ENCODE data around the gene PARP16. TPM values are rescaled to one million over a fixed set of nuclear protein-coding genes. Genes with fewer than 3 reads are reported as not detected.
A peak's percentile ranks its signal among the peaks of the same experiment; 100 is the strongest.

PARP16 gene
- total and polyA plus RNA-seq, 9 of the 15 experiments (the other 6 are each of a cell fraction or from before 2014, with no cell fraction given), result 3.0 to 9.9 (median 5.8) TPM

GRCh38 chr15:65318870-65319356 lies 32.2 kb upstream of the PARP16 start (continued):
- TF ChIP-seq STAG1 (CRISPR knock-in tag; IDR thresholded peaks at IDR 0.05; ENCODE audit: borderline replicate concordance) (peak; percentile 87), SREBF1 (IDR thresholded peaks at IDR 0.05; ENCODE audit: borderline replicate concordance, low read depth, low read length) (no peak), TAF1 (IDR thresholded peaks at IDR 0.05; ENCODE audit: control insufficient read depth, extremely low read depth, insufficient read depth, low read length, severe bottlenecking) (no peak), E2F5 (CRISPR knock-in tag; IDR thresholded peaks at IDR 0.05) (no peak), TBP (optimal IDR thresholded peaks at IDR 0.05; ENCODE audit: low read depth, low read length) (no peak), MYNN (IDR thresholded peaks at IDR 0.05) (no peak), MYNN (CRISPR knock-in tag; IDR thresholded peaks at IDR 0.05) (no peak), EWSR1 (IDR thresholded peaks at IDR 0.05; ENCODE audit: borderline replicate concordance, low read depth, partially characterized antibody) (no peak), CEBPZ (IDR thresholded peaks at IDR 0.05; ENCODE audit: borderline replicate concordance, low read depth, low read length) (no peak), RB1 (IDR thresholded peaks at IDR 0.05; ENCODE audit: low read depth) (peak; percentile 66; the same call in 1 of the 2 replicates), ZNF644 (tag; IDR thresholded peaks at IDR 0.05; ENCODE audit: low read depth) (no peak), HDAC2 (IDR thresholded peaks at IDR 0.05) (no peak), NFIX (CRISPR knock-in tag; IDR thresholded peaks at IDR 0.05; ENCODE audit: low read depth) (no peak), TEAD2 (tag; IDR thresholded peaks at IDR 0.05) (no peak), HDGF (IDR thresholded peaks at IDR 0.05) (peak; percentile 42; the same call in 1 of the 2 replicates), RAD21 (CRISPR knock-in tag; conservative IDR thresholded peaks at IDR 0.05 in 1 of 2, IDR thresholded peaks at IDR 0.05 in 1 of 2) (peak; percentile 97 to 98), HCFC1 (IDR thresholded peaks at IDR 0.05; ENCODE audit: low read depth, low read length) (no peak), ZNF124 (CRISPR knock-in tag; IDR thresholded peaks at IDR 0.05) (no peak), RFX7 (CRISPR knock-in tag; IDR thresholded peaks at IDR 0.05) (no peak), EHMT2 (IDR thresholded peaks at IDR 0.05) (peak; percentile 52; the same call in 1 of the 2 replicates), VEZF1 (CRISPR knock-in tag; IDR thresholded peaks at IDR 0.05) (peak; percentile 17; the same call in 1 of the 2 replicates), TCF7L2 (IDR thresholded peaks at IDR 0.05; ENCODE audit: low read depth, low read length) (no peak), CEBPB (tag; IDR thresholded peaks at IDR 0.05) (peak; percentile 69; the same call in 1 of the 2 replicates), ZNF232 (CRISPR knock-in tag; IDR thresholded peaks at IDR 0.05) (no peak), JUN (IDR thresholded peaks at IDR 0.05; ENCODE audit: borderline replicate concordance, low read depth, low read length) (0 out of 2 replicates have a peak, but pooled peaks have one; percentile 31), JUN (CRISPR knock-in tag; IDR thresholded peaks at IDR 0.05; ENCODE audit: borderline replicate concordance) (no peak)

All from K562 (cell line).